ENCODE measurements around the gene SBNO2. TPM values are rescaled to one million over a fixed set of nuclear protein-coding genes. Genes with fewer than 3 reads are reported as not detected.
"Not testable (repeated sequence)": the region's sequence is repeated elsewhere in the genome, so short reads cannot be mapped to it uniquely, and the experiment has no call there.

SBNO2 gene
- total RNA-seq, 1 donor from 2014 or later: 125 TPM

GRCh38 chr19:1131718-1132551, 42.1 kb downstream of the SBNO2 start:
- TF ChIP-seq, protein P1, sequence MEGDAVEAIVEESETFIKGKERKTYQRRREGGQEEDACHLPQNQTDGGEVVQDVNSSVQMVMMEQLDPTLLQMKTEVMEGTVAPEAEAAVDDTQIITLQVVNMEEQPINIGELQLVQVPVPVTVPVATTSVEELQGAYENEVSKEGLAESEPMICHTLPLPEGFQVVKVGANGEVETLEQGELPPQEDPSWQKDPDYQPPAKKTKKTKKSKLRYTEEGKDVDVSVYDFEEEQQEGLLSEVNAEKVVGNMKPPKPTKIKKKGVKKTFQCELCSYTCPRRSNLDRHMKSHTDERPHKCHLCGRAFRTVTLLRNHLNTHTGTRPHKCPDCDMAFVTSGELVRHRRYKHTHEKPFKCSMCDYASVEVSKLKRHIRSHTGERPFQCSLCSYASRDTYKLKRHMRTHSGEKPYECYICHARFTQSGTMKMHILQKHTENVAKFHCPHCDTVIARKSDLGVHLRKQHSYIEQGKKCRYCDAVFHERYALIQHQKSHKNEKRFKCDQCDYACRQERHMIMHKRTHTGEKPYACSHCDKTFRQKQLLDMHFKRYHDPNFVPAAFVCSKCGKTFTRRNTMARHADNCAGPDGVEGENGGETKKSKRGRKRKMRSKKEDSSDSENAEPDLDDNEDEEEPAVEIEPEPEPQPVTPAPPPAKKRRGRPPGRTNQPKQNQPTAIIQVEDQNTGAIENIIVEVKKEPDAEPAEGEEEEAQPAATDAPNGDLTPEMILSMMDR (IDR thresholded peaks at IDR 0.05): no peak
- intact Hi-C loops (cut with DNase I): no loop called here
- Histone ChIP-seq H3K27me3 (no peaks in the 10 kb centered on the region), H3K36me3 (peaks cover 21% of the 10 kb centered on the region), H3K27ac (peak overlapping the region; percentile 97), H3K4me3 (peak overlapping the region; percentile 80), H3K9me3 (no peaks in the 10 kb centered on the region), H3K4me1 (peaks cover 51% of the 10 kb centered on the region)
- DNase-seq (peak; percentile 94), ATAC-seq (peak; percentile 82)

DNA sequence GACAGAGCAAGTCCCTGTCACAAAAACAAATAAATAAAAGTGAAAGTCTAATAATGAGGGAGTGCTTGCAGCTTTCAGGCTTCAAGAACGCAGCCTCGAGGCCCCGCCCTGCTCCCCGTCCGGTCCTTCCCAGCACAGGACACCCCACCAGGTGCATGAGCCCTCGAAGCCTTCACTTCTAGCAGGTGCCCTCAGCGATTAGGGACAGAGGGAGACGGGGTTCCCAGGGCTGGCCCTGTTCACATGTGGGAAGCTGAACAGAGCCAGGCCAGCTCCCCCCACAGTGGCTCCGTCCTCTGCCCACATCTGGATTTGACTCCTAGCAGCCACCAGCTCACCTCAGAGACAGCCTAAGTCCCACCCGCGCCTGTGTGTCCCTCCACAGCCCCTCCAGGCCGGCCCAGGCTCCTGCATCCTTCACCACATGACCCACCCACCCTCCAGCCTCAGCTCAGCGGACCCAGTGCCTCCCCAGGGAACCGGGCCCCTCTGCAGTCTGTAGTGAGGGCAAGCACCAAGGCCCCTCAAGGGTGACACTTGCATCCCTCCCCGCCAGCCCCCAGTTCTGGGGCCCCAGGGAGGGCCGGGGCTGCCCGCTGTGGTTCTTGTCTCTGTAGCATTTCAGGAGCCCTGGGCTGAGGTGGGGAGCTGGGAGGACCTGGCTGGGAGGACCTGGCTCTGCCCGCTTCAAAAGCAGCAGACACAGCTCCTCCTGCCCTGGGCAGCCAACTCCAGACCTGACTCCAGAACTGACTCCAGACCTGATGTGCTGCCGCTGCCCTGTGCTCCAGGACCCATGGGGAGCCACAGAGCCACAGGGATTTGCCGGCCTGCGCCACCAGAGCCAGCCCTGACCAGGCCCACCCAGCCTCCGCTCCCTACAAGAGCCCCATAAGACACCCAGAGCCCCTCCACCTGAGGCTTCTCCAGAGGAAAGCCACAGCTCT, 43.0 kb downstream of the SBNO2 start:
- peak overlapping the region; percentile 80 for H3K4me3 ChIP-seq
- peak overlapping the region; percentile 97 for H3K27ac ChIP-seq
- H3K4me1 ChIP-seq: peaks cover 49% of the 10 kb centered on the region
- H3K9me3 ChIP-seq: no peaks in the 10 kb centered on the region
- ATAC-seq (peak; percentile 0), DNase-seq (no peak)
- TF ChIP-seq, protein P1 (IDR thresholded peaks at IDR 0.05): no peak
- no peaks in the 10 kb centered on the region for H3K27me3 ChIP-seq
- peaks cover 28% of the 10 kb centered on the region for H3K36me3 ChIP-seq
- intact Hi-C loops (cut with DNase I): no loop called here

DNA sequence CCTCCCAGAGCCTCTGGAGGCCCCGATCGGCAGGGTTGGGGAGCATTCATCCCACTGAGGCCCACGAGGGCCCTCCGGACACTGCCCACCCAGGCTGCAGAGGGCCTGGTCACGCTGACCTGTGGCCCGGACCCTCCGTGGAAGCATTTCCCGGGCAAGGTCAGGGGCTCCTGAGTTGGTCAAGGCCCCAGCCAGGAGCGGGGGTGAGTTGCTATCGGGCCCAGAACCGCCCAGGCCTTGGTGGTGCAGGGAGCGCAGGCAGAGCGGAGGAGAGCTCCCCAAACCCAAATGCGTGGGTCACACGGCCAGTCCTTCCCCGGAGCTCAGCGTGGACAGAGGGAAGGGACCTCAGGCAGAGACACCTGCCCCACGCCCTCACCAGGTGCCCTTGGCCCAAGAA, 44.5 kb downstream of the SBNO2 start:
- ATAC-seq (no peak), DNase-seq (no peak)
- H3K27ac ChIP-seq: no peak overlapping the region
- TF ChIP-seq, protein P1 (IDR thresholded peaks at IDR 0.05): no peak
- peaks cover 38% of the 10 kb centered on the region for H3K36me3 ChIP-seq
- no peak overlapping the region for H3K4me3 ChIP-seq
- no peaks in the 10 kb centered on the region for H3K27me3 ChIP-seq
- peaks cover 44% of the 10 kb centered on the region for H3K4me1 ChIP-seq
- intact Hi-C loops (cut with DNase I): loop anchor here (10.0 kb wide), 1 partner anchor 45 kb away; the partner anchor contains the start of gene SBNO2
- H3K9me3 ChIP-seq: no peaks in the 10 kb centered on the region

DNA sequence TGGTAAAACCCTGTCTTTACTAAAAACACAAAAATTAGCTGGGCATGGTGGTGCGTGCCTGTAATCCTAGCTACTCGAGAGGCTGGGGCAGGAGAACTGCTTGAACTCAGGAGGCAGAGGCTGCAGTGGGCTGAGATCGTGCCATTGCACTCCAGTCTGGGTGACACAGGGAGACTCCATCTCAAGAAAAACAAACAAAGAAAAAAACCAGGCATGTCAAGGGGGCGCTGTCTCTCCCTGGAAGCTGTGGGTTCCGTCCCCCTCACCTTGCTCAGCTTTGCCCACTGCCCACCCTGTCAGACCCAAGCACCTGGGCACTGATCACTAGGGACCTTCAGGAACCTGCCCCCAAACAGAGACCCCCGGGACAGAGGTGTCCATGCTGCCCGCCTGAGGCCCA, 45.0 kb downstream of the SBNO2 start:
- H3K4me1 ChIP-seq: peaks cover 44% of the 10 kb centered on the region
- not testable (repeated sequence) for H3K27ac ChIP-seq

DNA sequence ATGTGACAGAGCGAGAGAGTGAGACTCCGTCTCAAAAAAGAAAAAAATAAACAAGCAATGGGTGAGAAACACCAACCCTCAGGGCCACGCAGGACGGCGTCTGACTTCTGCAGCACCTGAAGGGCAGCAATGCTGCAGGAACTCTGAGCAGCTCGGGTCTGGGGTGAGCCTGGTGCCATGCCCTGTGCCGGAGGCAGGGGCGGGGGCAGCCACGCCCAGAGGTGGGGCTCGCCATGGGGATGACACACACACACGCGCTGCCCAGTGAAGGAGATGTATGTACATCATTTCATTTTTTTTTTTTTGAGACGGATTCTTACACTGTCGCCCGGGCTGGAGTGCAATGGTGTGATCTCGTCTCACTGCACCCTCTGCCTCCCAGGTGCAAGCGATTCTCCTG, 46.0 kb downstream of the SBNO2 start:
- no peak overlapping the region for H3K27ac ChIP-seq
- intact Hi-C loops (cut with DNase I): loop anchor here (10.0 kb wide), 1 partner anchor 47 kb away; the partner anchor contains the start of gene SBNO2
- peaks cover 35% of the 10 kb centered on the region for H3K4me1 ChIP-seq
- H3K4me3 ChIP-seq: no peak overlapping the region
- ATAC-seq (no peak), DNase-seq (no peak)
- H3K27me3 ChIP-seq: no peaks in the 10 kb centered on the region
- no peaks in the 10 kb centered on the region for H3K9me3 ChIP-seq
- TF ChIP-seq, protein P1 (IDR thresholded peaks at IDR 0.05): no peak
- H3K36me3 ChIP-seq: peaks cover 52% of the 10 kb centered on the region

More for the DNA sequence above, 45.0 kb downstream of the SBNO2 start:
- not testable (repeated sequence) for H3K27me3 ChIP-seq, H3K4me3 ChIP-seq, DNase-seq, ATAC-seq, H3K9me3 ChIP-seq
- intact Hi-C loops (cut with DNase I): loop anchor here (10.0 kb wide), 1 partner anchor 46 kb away; the partner anchor contains the start of gene SBNO2
- H3K36me3 ChIP-seq: peaks cover 42% of the 10 kb centered on the region
